ENCODE measurements around the gene SPRN.

The SPRN gene

GRCh38 chr10:133405844-133406527, 18.4 kb downstream of the SPRN start:
- DNase-seq (ENCODE audit: low read depth), result no peak

- no peak for DNase-seq (ENCODE audit: low read depth)
These were observed 19.2 kb downstream of the SPRN start for GRCh38 chr10:133405272-133405671.

- DNase-seq (ENCODE audit: low read depth), result no peak
These were observed 20.6 kb downstream of the SPRN start for GRCh38 chr10:133403784-133404183.

- DNase-seq (ENCODE audit: low read depth), result no peak
These were observed 21.1 kb downstream of the SPRN start for GRCh38 chr10:133403359-133403758.

- no peak for DNase-seq (ENCODE audit: low read depth)
These were observed 22.3 kb downstream of the SPRN start for GRCh38 chr10:133401981-133402725.

GRCh38 chr10:133401500-133401899, 22.9 kb downstream of the SPRN start:
- DNase-seq (ENCODE audit: low read depth), result no peak

GRCh38 chr10:133400624-133401424, 23.6 kb downstream of the SPRN start:
- DNase-seq (ENCODE audit: low read depth), result no peak

GRCh38 chr10:133399123-133399601, 25.3 kb downstream of the SPRN start:
- DNase-seq (ENCODE audit: low read depth), result no peak

GRCh38 chr10:133397938-133398337, 26.5 kb downstream of the SPRN start:
- DNase-seq (ENCODE audit: low read depth), result no peak

- no peak for DNase-seq (ENCODE audit: low read depth)
These were observed 28.3 kb downstream of the SPRN start for GRCh38 chr10:133396035-133396624.

GRCh38 chr10:133394801-133395221, 29.6 kb downstream of the SPRN start:
- DNase-seq (ENCODE audit: low read depth), result no peak

GRCh38 chr10:133394064-133394663, 30.3 kb downstream of the SPRN start, which contains the start of gene MTG1:
Gene MTG1, plus strand, starts transcription at chr10:133394157. Its CDS starts 64 bp downstream, at chr10:133394221.
- peak; percentile 92 for DNase-seq (ENCODE audit: low read depth)

GRCh38 chr10:133393401-133394063, 30.9 kb downstream of the SPRN start:
- DNase-seq (ENCODE audit: low read depth), result no peak

GRCh38 chr10:133391761-133392518, 32.5 kb downstream of the SPRN start:
- no peak for DNase-seq (ENCODE audit: low read depth)

- DNase-seq (ENCODE audit: low read depth), result no peak
These were observed 33.2 kb downstream of the SPRN start for GRCh38 chr10:133391249-133391635.

GRCh38 chr10:133390597-133391248, 33.7 kb downstream of the SPRN start:
- DNase-seq (ENCODE audit: low read depth), result no peak

- DNase-seq (ENCODE audit: low read depth), result no peak
These were observed 35.2 kb downstream of the SPRN start for GRCh38 chr10:133388973-133389818.

- no peak for DNase-seq (ENCODE audit: low read depth)
These were observed 36.0 kb downstream of the SPRN start for GRCh38 chr10:133388236-133388972.

All from stimulated activated CD8-positive, alpha-beta memory T cell treated with anti-CD3 and anti-CD28 coated beads, Interleukin-12 subunit alpha, Interleukin-12 subunit beta, amount 100 ng/mL, for 1 hour (primary cell).